GM06990 (cell line): Measurements from ENCODE around the gene PRRG1.
"Not testable (repeated sequence)": the region's sequence is repeated elsewhere in the genome, so short reads cannot be mapped to it uniquely, and the experiment has no call there.

Experiments
- DNase-seq: peaks from one replicate; pipeline ENCODE4 v3.0.0-alpha.2; 2011; ENCODE audit not compliant: insufficient read length; ENCODE audit errors: extremely low read depth
- H3K27me3 ChIP-seq: replicated peaks from 2 replicates; pipeline ENCODE4 v1.6.0; 2011; ENCODE audit warnings: low read length; ENCODE audit not compliant: control insufficient read depth, insufficient read depth
- H3K36me3 ChIP-seq: 2 replicates; pipeline ENCODE4 v1.5.1; 2011; ENCODE audit warnings: low read length; ENCODE audit not compliant: control insufficient read depth, insufficient read depth
- H3K4me3 ChIP-seq: replicated peaks from 2 replicates; pipeline ENCODE4 v1.5.1; 2011; ENCODE audit warnings: low read depth, mild to moderate bottlenecking, control low read depth, low read length
- CTCF ChIP-seq: IDR thresholded peaks from 2 replicates; pipeline ENCODE4 v1.5.1; 2011; ENCODE audit warnings: low read length, control low read depth, mild to moderate bottlenecking, inconsistent platforms; ENCODE audit not compliant: insufficient read depth, poor library complexity, severe bottlenecking

Gene PRRG1

GRCh38 chrX:37499649-37500048, 150.5 kb downstream of the PRRG1 start:
- H3K27me3 ChIP-seq, DNase-seq, H3K36me3 ChIP-seq, H3K4me3 ChIP-seq: not testable (repeated sequence)

GRCh38 chrX:37504991-37505390, 155.8 kb downstream of the PRRG1 start:
- TF ChIP-seq CTCF = no peak
- Histone ChIP-seq H3K36me3 (no peaks in the 10 kb centered on the region), H3K27me3 (no peaks in the 10 kb centered on the region), H3K4me3 (no peak overlapping the region)
- no peak for DNase-seq
